ENCODE results near the gene DLG2. TPM values are rescaled to one million over a fixed set of nuclear protein-coding genes. Genes with fewer than 3 reads are reported as not detected.

DLG2 gene
- total and polyA plus RNA-seq, 2 donors (not counting 3 experiments of a cell fraction or from before 2014, with no cell fraction given): 0.15 to 1.1 TPM

DNA sequence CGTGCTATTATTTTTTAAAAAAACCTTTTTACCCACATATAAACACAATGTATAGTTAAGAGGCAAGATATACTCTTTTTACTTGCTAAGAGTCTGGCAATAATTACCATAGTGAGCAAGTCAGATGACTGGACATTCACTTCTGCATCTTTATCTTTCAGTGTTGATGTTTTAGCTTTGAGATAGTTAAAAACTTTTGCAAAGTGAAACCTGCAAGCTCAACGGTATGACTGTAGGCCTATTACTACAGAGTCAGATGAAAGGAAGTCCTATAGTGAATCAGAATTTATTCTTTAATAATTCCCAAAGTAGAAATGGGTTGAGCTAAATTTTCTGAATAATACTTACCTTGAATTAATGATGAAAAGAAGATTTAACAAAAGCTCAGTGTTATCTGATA lies 2104.2 kb downstream of the DLG2 start:
- no TSS peak for BruUV-seq (replicated peaks)

More for the DNA sequence above, 2104.2 kb downstream of the DLG2 start:
- Histone ChIP-seq H3K9ac (replicated peaks; ENCODE audit: extremely low read depth, insufficient read depth, low read length) (no peak overlapping the region), H3K9me3 (replicated peaks; ENCODE audit: control insufficient read depth, insufficient read depth, low read length) (no peaks in the 10 kb centered on the region), H3K79me2 (ENCODE audit: control insufficient read depth, insufficient read depth, low read length) (no peaks in the 10 kb centered on the region), H3K27me3 (ENCODE audit: control insufficient read depth in 2 of 2, insufficient read depth in 2 of 2, low read length in 2 of 2) (no peaks in the 10 kb centered on the region), H3K4me1 (ENCODE audit: control insufficient read depth, extremely low read depth, insufficient read depth, low read length) (no peaks in the 10 kb centered on the region), H3K4me3 (replicated peaks in 1 of 3; ENCODE audit: insufficient read depth in 1 of 3, low read depth in 1 of 3, low read length in 3 of 3) (no peak overlapping the region), H3K36me3 (ENCODE audit: control insufficient read depth in 2 of 2, extremely low read depth in 1 of 2, insufficient read depth in 2 of 2, low read length in 2 of 2) (no peaks in the 10 kb centered on the region), H3K9me1 (replicated peaks; ENCODE audit: control insufficient read depth, extremely low read depth, insufficient read depth, low read length) (no peaks in the 10 kb centered on the region), H4K20me1 (replicated peaks; ENCODE audit: control insufficient read depth, extremely low read depth, insufficient read depth, low read length) (no peaks in the 10 kb centered on the region), H3K27ac (ENCODE audit: insufficient read depth, low read depth, low read length) (no peak overlapping the region), H3K4me2 (ENCODE audit: insufficient read depth, low read length) (no peak overlapping the region), H2AFZ (ENCODE audit: low read depth, low read length) (no peak overlapping the region)
- POLR2A ChIA-PET: no interaction called here
- no peak for TF ChIP-seq POLR2AphosphoS5 (IDR thresholded peaks at IDR 0.05; ENCODE audit: insufficient read depth, low read depth, low read length)
- no peak for TF ChIP-seq EZH2 (IDR thresholded peaks at IDR 0.05; ENCODE audit: borderline replicate concordance, low read depth, low read length, severe bottlenecking)
- TF ChIP-seq JUN (IDR thresholded peaks at IDR 0.05; ENCODE audit: borderline replicate concordance, insufficient read depth, insufficient read length, low read depth): no peak
- no peak for TF ChIP-seq POLR2A (IDR thresholded peaks at IDR 0.05; ENCODE audit: low read depth, low read length)
- TF ChIP-seq, protein P1, sequence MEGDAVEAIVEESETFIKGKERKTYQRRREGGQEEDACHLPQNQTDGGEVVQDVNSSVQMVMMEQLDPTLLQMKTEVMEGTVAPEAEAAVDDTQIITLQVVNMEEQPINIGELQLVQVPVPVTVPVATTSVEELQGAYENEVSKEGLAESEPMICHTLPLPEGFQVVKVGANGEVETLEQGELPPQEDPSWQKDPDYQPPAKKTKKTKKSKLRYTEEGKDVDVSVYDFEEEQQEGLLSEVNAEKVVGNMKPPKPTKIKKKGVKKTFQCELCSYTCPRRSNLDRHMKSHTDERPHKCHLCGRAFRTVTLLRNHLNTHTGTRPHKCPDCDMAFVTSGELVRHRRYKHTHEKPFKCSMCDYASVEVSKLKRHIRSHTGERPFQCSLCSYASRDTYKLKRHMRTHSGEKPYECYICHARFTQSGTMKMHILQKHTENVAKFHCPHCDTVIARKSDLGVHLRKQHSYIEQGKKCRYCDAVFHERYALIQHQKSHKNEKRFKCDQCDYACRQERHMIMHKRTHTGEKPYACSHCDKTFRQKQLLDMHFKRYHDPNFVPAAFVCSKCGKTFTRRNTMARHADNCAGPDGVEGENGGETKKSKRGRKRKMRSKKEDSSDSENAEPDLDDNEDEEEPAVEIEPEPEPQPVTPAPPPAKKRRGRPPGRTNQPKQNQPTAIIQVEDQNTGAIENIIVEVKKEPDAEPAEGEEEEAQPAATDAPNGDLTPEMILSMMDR (IDR thresholded peaks at IDR 0.05; ENCODE audit: extremely low read depth in 1 of 2, insufficient read depth in 1 of 2, low read depth in 1 of 2, low read length in 2 of 2): no peak
- no peak for TF ChIP-seq FOS (IDR thresholded peaks at IDR 0.05; ENCODE audit: borderline replicate concordance, insufficient read depth, low read length)
- TF ChIP-seq MYC (IDR thresholded peaks at IDR 0.05; ENCODE audit: low read depth, low read length): no peak
- no peak for TF ChIP-seq GATA2 (IDR thresholded peaks at IDR 0.05; ENCODE audit: insufficient read depth, insufficient read length, low read depth, low read length)
- TF ChIP-seq, protein P2, sequence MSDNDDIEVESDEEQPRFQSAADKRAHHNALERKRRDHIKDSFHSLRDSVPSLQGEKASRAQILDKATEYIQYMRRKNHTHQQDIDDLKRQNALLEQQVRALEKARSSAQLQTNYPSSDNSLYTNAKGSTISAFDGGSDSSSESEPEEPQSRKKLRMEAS (IDR thresholded peaks at IDR 0.05; ENCODE audit: insufficient read depth, insufficient read length): no peak
- dilution Hi-C loops (cut with MboI; ENCODE audit: extremely low pct_ligation_motif_present, low sequenced_read_pairs): no loop called here
- FAIRE-seq (no peak), DNase-seq (ENCODE audit: low read depth, low spot score) (no peak)
- intact Hi-C loops (cut with micrococcal nuclease): no loop called here
- CTCF ChIA-PET: no interaction called here
